Activated naive CD8-positive, alpha-beta T cell treated with anti-CD3 and anti-CD28 coated beads, Interleukin-2, amount 50 U/mL, for 24 hours (primary cell): ENCODE data around the gene UGT1A1.
"Not testable (repeated sequence)": the region's sequence is repeated elsewhere in the genome, so short reads cannot be mapped to it uniquely, and the experiment has no call there.

Experiments
- ATAC-seq: fragments of 150-1000 bp; cut with Tn5 transposase; one replicate; pipeline ENCODE4 v1.10.0; 2021
- DNase-seq: peaks from one replicate; pipeline ENCODE4 v3.0.0; 2021
- H3K27ac Mint-ChIP-seq: one replicate; pipeline ENCODE4 v1.8.0; 2021; ENCODE audit warnings: mild to moderate bottlenecking, mixed read lengths
- H3K27me3 Mint-ChIP-seq: one replicate; pipeline ENCODE4 v1.8.0; 2021; ENCODE audit warnings: mixed read lengths
- H3K36me3 Mint-ChIP-seq: one replicate; pipeline ENCODE4 v1.8.0; 2021; ENCODE audit warnings: low read depth, mixed read lengths
- H3K4me1 Mint-ChIP-seq: one replicate; pipeline ENCODE4 v1.8.0; 2021; ENCODE audit warnings: mixed read lengths
- H3K4me3 Mint-ChIP-seq: one replicate; pipeline ENCODE4 v1.8.0; 2021; ENCODE audit warnings: mild to moderate bottlenecking, moderate library complexity, mixed read lengths
- H3K9me3 Mint-ChIP-seq: one replicate; pipeline ENCODE4 v1.8.0; 2021; ENCODE audit warnings: mixed read lengths

Gene UGT1A1

GRCh38 chr2:233746475-233747282, 13.4 kb upstream of the UGT1A1 start:
- no peak overlapping the region for H3K4me3 Mint-ChIP-seq
- H3K27ac Mint-ChIP-seq = no peak overlapping the region
- ATAC-seq = no peak
- H3K4me1 Mint-ChIP-seq = no peaks in the 10 kb centered on the region
- no peak for DNase-seq
- peaks cover 5% of the 10 kb centered on the region for H3K27me3 Mint-ChIP-seq
- peaks cover 1% of the 10 kb centered on the region for H3K36me3 Mint-ChIP-seq
- peaks cover 15% of the 10 kb centered on the region for H3K9me3 Mint-ChIP-seq

- Mint-ChIP-seq H3K4me1 (no peaks in the 10 kb centered on the region), H3K27me3 (peaks cover 5% of the 10 kb centered on the region), H3K27ac (no peak overlapping the region), H3K9me3 (peaks cover 20% of the 10 kb centered on the region), H3K36me3 (peaks cover 2% of the 10 kb centered on the region), H3K4me3 (no peak overlapping the region)
- DNase-seq (no peak), ATAC-seq (no peak)
These were observed 12.9 kb upstream of the UGT1A1 start for GRCh38 chr2:233747283-233747544.

- Mint-ChIP-seq H3K9me3 (peaks cover 20% of the 10 kb centered on the region), H3K27me3 (peaks cover 12% of the 10 kb centered on the region)
- not testable (repeated sequence) for ATAC-seq, H3K36me3 Mint-ChIP-seq, H3K4me3 Mint-ChIP-seq, H3K4me1 Mint-ChIP-seq, DNase-seq, H3K27ac Mint-ChIP-seq
These were observed 9.4 kb upstream of the UGT1A1 start for GRCh38 chr2:233750689-233751088.

- H3K27ac Mint-ChIP-seq, H3K36me3 Mint-ChIP-seq, ATAC-seq, H3K4me1 Mint-ChIP-seq, DNase-seq, H3K4me3 Mint-ChIP-seq: not testable (repeated sequence)
- H3K27me3 Mint-ChIP-seq = peaks cover 12% of the 10 kb centered on the region
- peaks cover 20% of the 10 kb centered on the region for H3K9me3 Mint-ChIP-seq
These were observed 8.7 kb upstream of the UGT1A1 start for GRCh38 chr2:233751212-233752009.

GRCh38 chr2:233754872-233755611, 5.0 kb upstream of the UGT1A1 start:
- H3K27ac Mint-ChIP-seq = no peak overlapping the region
- peaks cover 8% of the 10 kb centered on the region for H3K27me3 Mint-ChIP-seq
- ATAC-seq (no peak), DNase-seq (no peak)
- peaks cover 2% of the 10 kb centered on the region for H3K36me3 Mint-ChIP-seq
- H3K9me3 Mint-ChIP-seq = peaks cover 17% of the 10 kb centered on the region
- H3K4me1 Mint-ChIP-seq = no peaks in the 10 kb centered on the region
- H3K4me3 Mint-ChIP-seq = no peak overlapping the region

GRCh38 chr2:233756429-233757081, 3.5 kb upstream of the UGT1A1 start:
- Mint-ChIP-seq H3K36me3 (peaks cover 1% of the 10 kb centered on the region), H3K9me3 (peaks cover 6% of the 10 kb centered on the region), H3K4me3 (no peak overlapping the region), H3K27ac (no peak overlapping the region), H3K4me1 (no peaks in the 10 kb centered on the region), H3K27me3 (peaks cover 8% of the 10 kb centered on the region)
- DNase-seq = no peak
- no peak for ATAC-seq

GRCh38 chr2:233758141-233758540, 1.9 kb upstream of the UGT1A1 start:
- H3K36me3 Mint-ChIP-seq = no peaks in the 10 kb centered on the region
- no peaks in the 10 kb centered on the region for H3K9me3 Mint-ChIP-seq
- no peak for ATAC-seq

GRCh38 chr2:233758849-233759248, 1.2 kb upstream of the UGT1A1 start:
- no peaks in the 10 kb centered on the region for H3K9me3 Mint-ChIP-seq
- ATAC-seq (no peak), DNase-seq (no peak)
- H3K27me3 Mint-ChIP-seq = peaks cover 1% of the 10 kb centered on the region
- H3K36me3 Mint-ChIP-seq = no peaks in the 10 kb centered on the region
- H3K4me1 Mint-ChIP-seq = no peaks in the 10 kb centered on the region
- no peak overlapping the region for H3K27ac Mint-ChIP-seq
- H3K4me3 Mint-ChIP-seq = no peak overlapping the region

More at GRCh38 chr2:233758141-233758540, 1.9 kb upstream of the UGT1A1 start:
- H3K27ac Mint-ChIP-seq = no peak overlapping the region
- H3K4me3 Mint-ChIP-seq = no peak overlapping the region
- H3K4me1 Mint-ChIP-seq = no peaks in the 10 kb centered on the region
- peaks cover under 1% of the 10 kb centered on the region for H3K27me3 Mint-ChIP-seq
- DNase-seq = no peak

- no peak for ATAC-seq
- no peak for DNase-seq
- no peak overlapping the region for H3K27ac Mint-ChIP-seq
- H3K27me3 Mint-ChIP-seq = peaks cover 12% of the 10 kb centered on the region
- peaks cover 2% of the 10 kb centered on the region for H3K4me1 Mint-ChIP-seq
- H3K4me3 Mint-ChIP-seq = no peak overlapping the region
- H3K36me3 Mint-ChIP-seq = no peaks in the 10 kb centered on the region
- H3K9me3 Mint-ChIP-seq = no peaks in the 10 kb centered on the region
These were observed 1.1 kb downstream of the UGT1A1 start for GRCh38 chr2:233761040-233761769.

- Mint-ChIP-seq H3K27ac (no peak overlapping the region), H3K36me3 (no peaks in the 10 kb centered on the region), H3K4me1 (peaks cover 2% of the 10 kb centered on the region), H3K27me3 (peaks cover 17% of the 10 kb centered on the region), H3K4me3 (no peak overlapping the region), H3K9me3 (no peaks in the 10 kb centered on the region)
- ATAC-seq = no peak
- DNase-seq = no peak
These were observed 4.2 kb downstream of the UGT1A1 start for GRCh38 chr2:233764264-233764663.

GRCh38 chr2:233764761-233765160, 4.7 kb downstream of the UGT1A1 start:
- H3K27me3 Mint-ChIP-seq = peaks cover 18% of the 10 kb centered on the region
- DNase-seq = no peak
- H3K4me3 Mint-ChIP-seq = no peak overlapping the region
- no peaks in the 10 kb centered on the region for H3K36me3 Mint-ChIP-seq
- no peaks in the 10 kb centered on the region for H3K9me3 Mint-ChIP-seq
- ATAC-seq = no peak
- H3K4me1 Mint-ChIP-seq = peaks cover 2% of the 10 kb centered on the region
- no peak overlapping the region for H3K27ac Mint-ChIP-seq

GRCh38 chr2:233766416-233766815, 6.3 kb downstream of the UGT1A1 start:
- Mint-ChIP-seq H3K27me3 (peaks cover 22% of the 10 kb centered on the region), H3K4me3 (no peak overlapping the region), H3K36me3 (no peaks in the 10 kb centered on the region), H3K27ac (no peak overlapping the region), H3K9me3 (no peaks in the 10 kb centered on the region), H3K4me1 (peaks cover 2% of the 10 kb centered on the region)
- DNase-seq (no peak), ATAC-seq (no peak)

- H3K4me3 Mint-ChIP-seq = no peak overlapping the region
- peaks cover 22% of the 10 kb centered on the region for H3K27me3 Mint-ChIP-seq
- no peaks in the 10 kb centered on the region for H3K36me3 Mint-ChIP-seq
- H3K9me3 Mint-ChIP-seq = no peaks in the 10 kb centered on the region
- no peak overlapping the region for H3K27ac Mint-ChIP-seq
- peaks cover 2% of the 10 kb centered on the region for H3K4me1 Mint-ChIP-seq
- DNase-seq (no peak), ATAC-seq (no peak)
These were observed 8.0 kb downstream of the UGT1A1 start for GRCh38 chr2:233768076-233768475.

GRCh38 chr2:233769260-233769659, 9.2 kb downstream of the UGT1A1 start:
- DNase-seq (no peak), ATAC-seq (no peak)
- H3K36me3 Mint-ChIP-seq = no peaks in the 10 kb centered on the region
- H3K27ac Mint-ChIP-seq = no peak overlapping the region
- H3K9me3 Mint-ChIP-seq = no peaks in the 10 kb centered on the region
- peaks cover 2% of the 10 kb centered on the region for H3K4me1 Mint-ChIP-seq
- H3K27me3 Mint-ChIP-seq = peaks cover 17% of the 10 kb centered on the region
- H3K4me3 Mint-ChIP-seq = no peak overlapping the region
